K562 (cell line): ENCODE data around the gene LIPH. TPM values are rescaled to one million over a fixed set of nuclear protein-coding genes. Genes with fewer than 3 reads are reported as not detected.

Experiments used
- CBX8 ChIP-seq: fragments of 200-600 bp; sonication (generic); IDR thresholded peaks from 2 replicates; pipeline ENCODE4 v1.6.1; 2012; ENCODE audit warnings: borderline replicate concordance, mixed run types, low read depth, mild to moderate bottlenecking, moderate library complexity, mixed read lengths, low read length, control low read depth, inconsistent platforms; ENCODE audit not compliant: poor library complexity, severe bottlenecking; ENCODE audit errors: extremely low read depth
- CXXC5 ChIP-seq: fragments of 250-450 bp; sonication (Bioruptor Pico); IDR thresholded peaks from 2 replicates; pipeline ENCODE4 v1.8.0; 2022; ENCODE audit warnings: inconsistent platforms, mild to moderate bottlenecking, moderate library complexity
- SP2 ChIP-seq: IDR thresholded peaks from 2 replicates; pipeline ENCODE4 v1.6.1; 2011; ENCODE audit warnings: mild to moderate bottlenecking, low read depth, low read length, moderate library complexity; ENCODE audit not compliant: poor library complexity, severe bottlenecking; ENCODE audit errors: extremely low read depth
- TCF3 ChIP-seq: sonication (generic); formaldehyde crosslinking; IDR thresholded peaks from 2 replicates; pipeline ENCODE4 v1.4.0; 2020; ENCODE audit warnings: mild to moderate bottlenecking, missing genetic modification reagents
- TCF7L2 ChIP-seq: fragments of 150-350 bp; IDR thresholded peaks from 2 replicates; pipeline ENCODE4 v1.6.1; 2016; ENCODE audit warnings: low read depth, mild to moderate bottlenecking, low read length, moderate library complexity
- ZC3H4 ChIP-seq: sonication (generic); formaldehyde crosslinking; IDR thresholded peaks from 2 replicates; pipeline ENCODE4 v1.9.0; 2021; ENCODE audit warnings: missing genetic modification reagents, borderline replicate concordance
- ZNF263 ChIP-seq: sonication (generic); formaldehyde crosslinking; IDR thresholded peaks from 2 replicates; pipeline ENCODE4 v1.8.0; 2022; ENCODE audit warnings: mild to moderate bottlenecking, missing genetic modification reagents, borderline replicate concordance
- ZNF318 ChIP-seq, 2 experiments: fragments of 450-650 bp; IDR thresholded peaks; 2 replicates each; pipeline ENCODE4 v1.6.1; 2016; ENCODE audit warnings: mild to moderate bottlenecking in 2 of 2, borderline replicate concordance in 1 of 2, low read depth in 1 of 2, moderate library complexity in 1 of 2
- polyA plus RNA-seq, 8 experiments: library from polyadenylated mRNA; depleted of rRNA in 4 of 8; stranded (reverse) in 5 of 8; unstranded in 3 of 8; fragments of >200 nt; fragmentation: Nextera tagmentation in 2 of 8; fragmentation: Illumina TruSeq in 1 of 8; extraction: Ambion mirVana in 2 of 8; extraction: Trizol in 1 of 8; gene quantifications; 2 replicates each; pipeline versions ENCODE4 v1.2.1 to v1.2.3, GENCODE V29; 2011 to 2014; ENCODE audit warnings: inconsistent platforms in 1 of 8, missing spikeins in 1 of 8
- total RNA-seq, 7 experiments: library from RNA; depleted of rRNA in 6 of 7; stranded (reverse); fragments of >200 nt in 6 of 7; fragmentation: Illumina TruSeq in 2 of 7; extraction: Trizol in 2 of 7; gene quantifications; 2 replicates each; pipeline versions ENCODE4 v1.2.1 to v1.2.3, GENCODE V29; 2011 to 2021; ENCODE audit warnings: low replicate concordance in 1 of 7
- TF ChIP-seq, protein P1 (sequence below): fragments of 450-650 bp; IDR thresholded peaks from 2 replicates; pipeline ENCODE4 v1.6.1; 2017; ENCODE audit warnings: antibody characterized with exemption, mild to moderate bottlenecking
- TF ChIP-seq, protein P2 (sequence below): fragments of 250-450 bp; sonication (Bioruptor Pico); IDR thresholded peaks from 2 replicates; pipeline ENCODE4 v1.5.0; 2021; ENCODE audit warnings: mild to moderate bottlenecking, moderate library complexity

Gene LIPH
- total and polyA plus RNA-seq, 9 of the 15 experiments (the other 6 are each of a cell fraction or from before 2014, with no cell fraction given), result 0.73 to 1.8 (median 1.3) TPM

DNA sequence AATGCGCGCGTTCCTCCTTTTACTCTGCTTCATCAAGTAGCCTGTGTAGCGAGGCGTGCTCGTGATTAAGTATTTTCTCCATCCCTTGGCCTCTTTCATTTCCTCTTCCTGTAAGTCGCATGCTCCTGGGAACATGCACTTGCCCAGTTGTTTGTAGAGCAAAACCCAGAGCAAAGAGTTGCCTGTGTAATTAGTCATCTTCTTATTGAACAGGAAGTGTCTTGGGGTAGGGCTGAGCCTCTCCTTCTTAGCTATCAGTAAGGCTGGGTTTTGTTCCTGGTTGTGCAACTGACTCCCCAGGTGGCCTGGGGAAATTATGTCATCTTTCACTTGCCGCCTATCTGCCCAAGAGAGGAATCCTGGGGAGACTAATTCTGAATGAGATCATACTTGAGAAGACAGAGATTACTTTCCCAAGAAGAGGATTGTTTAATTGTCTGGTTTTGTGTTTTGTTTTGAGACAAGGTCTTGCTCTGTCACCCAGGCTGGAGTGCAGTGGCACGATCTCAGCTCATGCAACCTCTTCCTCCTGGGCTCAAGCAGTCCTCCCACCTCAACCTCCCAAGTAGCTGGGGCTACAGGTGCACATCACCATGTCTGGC is 14.9 kb downstream of the LIPH start (continued):
- peak; percentile 52; the same call in 1 of the 2 replicates for TF ChIP-seq ZNF263
- TF ChIP-seq, protein P1, sequence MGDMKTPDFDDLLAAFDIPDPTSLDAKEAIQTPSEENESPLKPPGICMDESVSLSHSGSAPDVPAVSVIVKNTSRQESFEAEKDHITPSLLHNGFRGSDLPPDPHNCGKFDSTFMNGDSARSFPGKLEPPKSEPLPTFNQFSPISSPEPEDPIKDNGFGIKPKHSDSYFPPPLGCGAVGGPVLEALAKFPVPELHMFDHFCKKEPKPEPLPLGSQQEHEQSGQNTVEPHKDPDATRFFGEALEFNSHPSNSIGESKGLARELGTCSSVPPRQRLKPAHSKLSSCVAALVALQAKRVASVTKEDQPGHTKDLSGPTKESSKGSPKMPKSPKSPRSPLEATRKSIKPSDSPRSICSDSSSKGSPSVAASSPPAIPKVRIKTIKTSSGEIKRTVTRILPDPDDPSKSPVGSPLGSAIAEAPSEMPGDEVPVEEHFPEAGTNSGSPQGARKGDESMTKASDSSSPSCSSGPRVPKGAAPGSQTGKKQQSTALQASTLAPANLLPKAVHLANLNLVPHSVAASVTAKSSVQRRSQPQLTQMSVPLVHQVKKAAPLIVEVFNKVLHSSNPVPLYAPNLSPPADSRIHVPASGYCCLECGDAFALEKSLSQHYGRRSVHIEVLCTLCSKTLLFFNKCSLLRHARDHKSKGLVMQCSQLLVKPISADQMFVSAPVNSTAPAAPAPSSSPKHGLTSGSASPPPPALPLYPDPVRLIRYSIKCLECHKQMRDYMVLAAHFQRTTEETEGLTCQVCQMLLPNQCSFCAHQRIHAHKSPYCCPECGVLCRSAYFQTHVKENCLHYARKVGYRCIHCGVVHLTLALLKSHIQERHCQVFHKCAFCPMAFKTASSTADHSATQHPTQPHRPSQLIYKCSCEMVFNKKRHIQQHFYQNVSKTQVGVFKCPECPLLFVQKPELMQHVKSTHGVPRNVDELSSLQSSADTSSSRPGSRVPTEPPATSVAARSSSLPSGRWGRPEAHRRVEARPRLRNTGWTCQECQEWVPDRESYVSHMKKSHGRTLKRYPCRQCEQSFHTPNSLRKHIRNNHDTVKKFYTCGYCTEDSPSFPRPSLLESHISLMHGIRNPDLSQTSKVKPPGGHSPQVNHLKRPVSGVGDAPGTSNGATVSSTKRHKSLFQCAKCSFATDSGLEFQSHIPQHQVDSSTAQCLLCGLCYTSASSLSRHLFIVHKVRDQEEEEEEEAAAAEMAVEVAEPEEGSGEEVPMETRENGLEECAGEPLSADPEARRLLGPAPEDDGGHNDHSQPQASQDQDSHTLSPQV, result peak; percentile 68
- TF ChIP-seq, protein P2, sequence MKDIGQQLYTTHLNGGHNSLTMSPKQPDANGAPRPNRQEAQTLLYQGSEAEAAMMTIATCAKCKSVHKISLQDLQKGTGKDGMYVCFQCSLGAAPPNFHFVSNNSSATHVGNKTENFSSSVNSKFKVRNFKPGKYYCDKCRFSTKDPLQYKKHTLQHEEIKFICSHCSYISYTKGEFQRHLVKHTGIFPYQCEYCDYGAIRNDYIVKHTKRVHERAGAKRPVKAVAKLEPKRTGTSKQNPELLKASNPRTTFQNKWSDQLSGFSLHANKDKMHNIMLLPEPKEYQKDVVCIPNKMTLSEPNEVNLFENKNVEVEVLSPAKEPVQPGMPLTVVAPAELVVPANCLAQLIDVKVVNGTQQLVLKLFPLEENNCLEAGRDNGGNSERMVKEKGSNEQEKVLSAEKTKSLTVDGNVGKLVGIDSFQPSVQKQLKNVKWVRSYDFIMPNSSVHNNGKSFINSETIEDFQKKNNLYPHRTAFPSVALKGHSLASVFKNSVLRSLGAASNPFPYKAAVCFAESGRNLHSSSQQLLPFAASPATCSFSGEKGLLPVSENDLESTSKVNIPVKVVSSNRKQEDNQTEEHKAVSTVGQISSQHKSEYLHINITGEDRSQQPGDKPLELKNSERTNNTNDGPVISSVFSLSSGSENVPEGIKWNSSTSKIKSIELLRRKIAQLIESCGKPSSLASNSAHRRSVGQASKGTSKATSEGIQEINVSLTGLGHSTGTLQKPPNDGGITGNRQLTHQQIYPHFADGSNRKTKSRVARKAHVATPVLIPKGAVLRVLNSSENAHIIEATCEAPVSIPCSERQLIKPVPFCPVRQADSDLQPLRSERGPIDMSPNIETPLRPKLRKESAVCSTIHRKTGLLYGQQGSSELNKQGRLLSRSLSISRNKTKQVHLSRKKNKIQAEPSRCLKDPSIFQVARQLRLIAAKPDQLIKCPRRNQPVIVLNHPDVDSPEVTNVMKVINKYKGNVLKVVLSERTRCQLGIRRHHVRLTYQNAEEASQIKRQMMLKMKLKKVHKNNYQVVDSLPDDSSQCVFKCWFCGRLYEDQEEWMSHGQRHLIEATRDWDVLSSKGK (CRISPR knock-in tag), result no peak
- no peak for TF ChIP-seq SP2
- TF ChIP-seq ZC3H4, result no peak
- TF ChIP-seq ZNF318 (IDR thresholded peaks at IDR 0.05; ENCODE audit: borderline replicate concordance in 1 of 2, low read depth in 1 of 2), result peak in 1 of 2 experiments; percentile 59; a peak in 2 of 4 replicates
- no peak for TF ChIP-seq CBX8
- TF ChIP-seq TCF7L2, result no peak
- peak; percentile 70 for TF ChIP-seq TCF3 (CRISPR knock-in tag)
- TF ChIP-seq CXXC5 (CRISPR knock-in tag), result peak; percentile 44
